ENCODE data around the gene BSDC1. TPM values are rescaled to one million over a fixed set of nuclear protein-coding genes. Genes with fewer than 3 reads are reported as not detected.

Gene BSDC1
- total RNA-seq, 1 donor, result 68.0 TPM

GRCh38 chr1:32377541-32378220 lies 16.6 kb downstream of the BSDC1 start:
- Histone ChIP-seq H2AFZ (ENCODE audit: low read length) (no peak overlapping the region), H3K4me3 (ENCODE audit: insufficient read depth, low read length) (no peak overlapping the region), H3K4me1 (ENCODE audit: insufficient read depth, low read length) (no peaks in the 10 kb centered on the region), H3K27ac (ENCODE audit: low read depth, low read length) (no peak overlapping the region), H3K36me3 (ENCODE audit: insufficient read depth, low read length) (peaks cover 86% of the 10 kb centered on the region), H3K9me3 (ENCODE audit: low read depth, low read length) (no peaks in the 10 kb centered on the region), H3K79me2 (ENCODE audit: insufficient read depth, low read length) (no peaks in the 10 kb centered on the region), H3K4me2 (ENCODE audit: insufficient read depth, low read length) (no peak overlapping the region), H3K27me3 (ENCODE audit: insufficient read depth, low read length) (no peaks in the 10 kb centered on the region), H4K20me1 (ENCODE audit: insufficient read depth, low read length) (no peaks in the 10 kb centered on the region)
- no peak for DNase-seq (ENCODE audit: insufficient read length, low spot score, missing footprints)
- TF ChIP-seq CTCF (IDR thresholded peaks at IDR 0.05; ENCODE audit: extremely low read depth, low read depth, low read length), result no peak

- no peaks in the 10 kb centered on the region for H3K79me2 ChIP-seq (ENCODE audit: insufficient read depth, low read length)
- no peak overlapping the region for H2AFZ ChIP-seq (ENCODE audit: low read length)
- H3K9me3 ChIP-seq (ENCODE audit: low read depth, low read length), result no peaks in the 10 kb centered on the region
- H3K27ac ChIP-seq (ENCODE audit: low read depth, low read length), result no peak overlapping the region
- H3K4me2 ChIP-seq (ENCODE audit: insufficient read depth, low read length), result no peak overlapping the region
- TF ChIP-seq CTCF (IDR thresholded peaks at IDR 0.05; ENCODE audit: extremely low read depth, low read depth, low read length), result no peak
- H3K4me1 ChIP-seq (ENCODE audit: insufficient read depth, low read length), result no peaks in the 10 kb centered on the region
- H4K20me1 ChIP-seq (ENCODE audit: insufficient read depth, low read length), result no peaks in the 10 kb centered on the region
- H3K36me3 ChIP-seq (ENCODE audit: insufficient read depth, low read length), result peaks cover 90% of the 10 kb centered on the region
- no peak overlapping the region for H3K4me3 ChIP-seq (ENCODE audit: insufficient read depth, low read length)
- no peak for DNase-seq (ENCODE audit: insufficient read length, low spot score, missing footprints)
- H3K27me3 ChIP-seq (ENCODE audit: insufficient read depth, low read length), result no peaks in the 10 kb centered on the region
Observed at GRCh38 chr1:32376199-32376598, 18.0 kb downstream of the BSDC1 start.

- Histone ChIP-seq H4K20me1 (ENCODE audit: insufficient read depth, low read length) (no peaks in the 10 kb centered on the region), H3K36me3 (ENCODE audit: insufficient read depth, low read length) (peaks cover 71% of the 10 kb centered on the region), H2AFZ (ENCODE audit: low read length) (no peak overlapping the region), H3K4me2 (ENCODE audit: insufficient read depth, low read length) (no peak overlapping the region), H3K9me3 (ENCODE audit: low read depth, low read length) (no peaks in the 10 kb centered on the region), H3K27me3 (ENCODE audit: insufficient read depth, low read length) (no peaks in the 10 kb centered on the region), H3K27ac (ENCODE audit: low read depth, low read length) (no peak overlapping the region), H3K79me2 (ENCODE audit: insufficient read depth, low read length) (no peaks in the 10 kb centered on the region), H3K4me3 (ENCODE audit: insufficient read depth, low read length) (no peak overlapping the region), H3K4me1 (ENCODE audit: insufficient read depth, low read length) (no peaks in the 10 kb centered on the region)
- no peak for DNase-seq (ENCODE audit: insufficient read length, low spot score, missing footprints)
- no peak for TF ChIP-seq CTCF (IDR thresholded peaks at IDR 0.05; ENCODE audit: extremely low read depth, low read depth, low read length)
Observed at GRCh38 chr1:32373996-32374592, 20.1 kb downstream of the BSDC1 start.

DNA sequence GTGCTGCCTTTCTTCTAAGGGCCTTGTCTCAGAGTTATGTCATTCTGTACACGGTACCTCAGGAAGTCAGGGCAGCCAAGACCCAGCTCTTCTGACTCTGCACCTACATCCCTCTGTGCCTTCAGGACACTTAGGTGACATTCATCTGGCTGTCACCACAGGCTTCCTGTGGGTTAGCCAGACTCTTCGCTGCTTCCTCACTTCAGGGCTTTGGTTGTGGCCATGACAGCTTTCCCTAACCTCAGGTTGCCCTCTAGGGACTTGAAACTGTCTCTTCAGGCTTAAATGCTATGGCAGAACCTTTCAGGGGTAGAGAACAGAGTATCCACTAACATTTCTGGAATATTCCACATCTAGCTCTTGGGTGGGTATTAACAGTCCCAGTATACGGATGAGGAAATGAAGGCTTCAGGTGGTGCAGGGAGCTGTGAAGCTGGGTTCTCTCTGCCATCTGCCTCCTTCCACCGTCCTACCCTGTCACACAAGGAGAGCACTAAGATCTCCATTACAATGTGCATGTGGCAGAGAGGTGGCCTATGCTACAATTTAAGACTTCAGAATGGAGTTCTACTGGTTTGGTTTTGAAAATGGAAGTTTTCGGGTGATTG lies 22.0 kb downstream of the BSDC1 start:
- DNase-seq (ENCODE audit: insufficient read length, low spot score, missing footprints), result peak; percentile 58
- no peaks in the 10 kb centered on the region for H3K4me1 ChIP-seq (ENCODE audit: insufficient read depth, low read length)
- no peak overlapping the region for H3K27ac ChIP-seq (ENCODE audit: low read depth, low read length)
- no peak overlapping the region for H3K4me3 ChIP-seq (ENCODE audit: insufficient read depth, low read length)
- no peaks in the 10 kb centered on the region for H3K27me3 ChIP-seq (ENCODE audit: insufficient read depth, low read length)
- no peaks in the 10 kb centered on the region for H3K79me2 ChIP-seq (ENCODE audit: insufficient read depth, low read length)
- no peak overlapping the region for H3K4me2 ChIP-seq (ENCODE audit: insufficient read depth, low read length)
- TF ChIP-seq CTCF (IDR thresholded peaks at IDR 0.05; ENCODE audit: extremely low read depth, low read depth, low read length), result no peak
- H3K36me3 ChIP-seq (ENCODE audit: insufficient read depth, low read length), result peaks cover 71% of the 10 kb centered on the region
- H3K9me3 ChIP-seq (ENCODE audit: low read depth, low read length), result no peaks in the 10 kb centered on the region
- no peak overlapping the region for H2AFZ ChIP-seq (ENCODE audit: low read length)
- H4K20me1 ChIP-seq (ENCODE audit: insufficient read depth, low read length), result no peaks in the 10 kb centered on the region

Data from osteoblast (primary cell).